ENCODE results near the gene MACROH2A1.

MACROH2A1 gene

DNA sequence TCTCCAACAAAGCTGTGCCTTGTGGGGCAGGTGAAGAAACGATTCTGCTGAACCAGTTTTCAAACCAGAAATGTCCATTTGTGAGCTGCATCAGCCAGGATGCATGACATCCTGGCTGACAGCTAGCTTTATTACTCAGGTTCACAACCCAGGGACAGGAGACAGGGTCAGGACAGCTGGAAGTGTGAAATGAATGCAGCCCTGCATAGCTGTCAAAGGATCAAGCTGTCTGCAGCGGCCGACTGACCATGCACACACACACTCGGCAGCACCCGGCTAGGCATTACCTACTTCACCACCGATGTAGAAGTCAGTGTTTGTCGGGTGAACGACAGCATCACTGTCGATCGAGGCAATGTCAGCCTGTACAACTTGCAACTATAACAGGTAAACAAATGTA lies 48.5 kb downstream of the MACROH2A1 start:
- no peaks in the 10 kb centered on the region for H3K36me3 ChIP-seq (ENCODE audit: low read length)
- H3K27me3 ChIP-seq (ENCODE audit: low read length) = no peaks in the 10 kb centered on the region
- no peaks in the 10 kb centered on the region for H3F3A ChIP-seq (ENCODE audit: insufficient read depth)
- no peaks in the 10 kb centered on the region for H3K9me3 ChIP-seq (ENCODE audit: insufficient read depth, low read length)
- H3K4me3 ChIP-seq (ENCODE audit: insufficient read depth, low read length, poor library complexity, severe bottlenecking) = no peak overlapping the region
- no peak overlapping the region for H3K27ac ChIP-seq (ENCODE audit: low read depth, low read length)
- no peaks in the 10 kb centered on the region for H3K9me2 ChIP-seq (replicated peaks; ENCODE audit: insufficient read depth, low read length)
- H4K20me1 ChIP-seq (ENCODE audit: low read depth, low read length) = no peaks in the 10 kb centered on the region
- H3K4me2 ChIP-seq (ENCODE audit: low read depth, low read length, poor library complexity, severe bottlenecking) = no peak overlapping the region
- H3K79me2 ChIP-seq (ENCODE audit: insufficient read depth, low read length) = no peaks in the 10 kb centered on the region
- H3K9ac ChIP-seq (ENCODE audit: low read length) = no peak overlapping the region
- TF ChIP-seq, protein P1, sequence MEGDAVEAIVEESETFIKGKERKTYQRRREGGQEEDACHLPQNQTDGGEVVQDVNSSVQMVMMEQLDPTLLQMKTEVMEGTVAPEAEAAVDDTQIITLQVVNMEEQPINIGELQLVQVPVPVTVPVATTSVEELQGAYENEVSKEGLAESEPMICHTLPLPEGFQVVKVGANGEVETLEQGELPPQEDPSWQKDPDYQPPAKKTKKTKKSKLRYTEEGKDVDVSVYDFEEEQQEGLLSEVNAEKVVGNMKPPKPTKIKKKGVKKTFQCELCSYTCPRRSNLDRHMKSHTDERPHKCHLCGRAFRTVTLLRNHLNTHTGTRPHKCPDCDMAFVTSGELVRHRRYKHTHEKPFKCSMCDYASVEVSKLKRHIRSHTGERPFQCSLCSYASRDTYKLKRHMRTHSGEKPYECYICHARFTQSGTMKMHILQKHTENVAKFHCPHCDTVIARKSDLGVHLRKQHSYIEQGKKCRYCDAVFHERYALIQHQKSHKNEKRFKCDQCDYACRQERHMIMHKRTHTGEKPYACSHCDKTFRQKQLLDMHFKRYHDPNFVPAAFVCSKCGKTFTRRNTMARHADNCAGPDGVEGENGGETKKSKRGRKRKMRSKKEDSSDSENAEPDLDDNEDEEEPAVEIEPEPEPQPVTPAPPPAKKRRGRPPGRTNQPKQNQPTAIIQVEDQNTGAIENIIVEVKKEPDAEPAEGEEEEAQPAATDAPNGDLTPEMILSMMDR (IDR thresholded peaks at IDR 0.05; ENCODE audit: insufficient read depth, low read length, poor library complexity, severe bottlenecking) = no peak
- no peak for TF ChIP-seq EZH2phosphoT487 (conservative IDR thresholded peaks at IDR 0.05; ENCODE audit: low read length)
- no peak overlapping the region for H2AFZ ChIP-seq (ENCODE audit: low read depth, low read length, severe bottlenecking)

DNA sequence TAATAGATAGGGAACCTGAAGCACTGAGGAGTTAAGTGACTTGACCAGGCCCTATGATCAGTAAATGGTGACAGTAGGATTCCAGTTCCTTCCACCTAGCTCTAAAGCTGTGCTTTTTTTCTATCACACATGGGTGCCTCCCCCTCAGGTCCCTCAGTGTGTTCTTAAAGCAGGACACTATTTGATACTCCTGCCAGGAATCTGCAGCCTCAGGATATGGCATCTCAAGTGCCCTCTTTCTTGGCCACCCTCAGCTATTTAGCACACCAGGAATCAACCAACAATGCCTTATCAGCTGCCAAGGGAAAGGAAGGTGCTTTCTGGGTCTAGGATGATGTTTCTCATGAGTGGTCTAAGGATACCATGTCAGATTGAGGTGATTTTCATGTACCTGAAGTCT lies 49.1 kb downstream of the MACROH2A1 start:
- H3K9me3 ChIP-seq (ENCODE audit: insufficient read depth, low read length) = no peaks in the 10 kb centered on the region
- H3K4me3 ChIP-seq (ENCODE audit: insufficient read depth, low read length, poor library complexity, severe bottlenecking) = no peak overlapping the region
- H3K27ac ChIP-seq (ENCODE audit: low read depth, low read length) = no peak overlapping the region
- no peaks in the 10 kb centered on the region for H3K9me2 ChIP-seq (replicated peaks; ENCODE audit: insufficient read depth, low read length)
- H3K79me2 ChIP-seq (ENCODE audit: insufficient read depth, low read length) = no peaks in the 10 kb centered on the region
- no peaks in the 10 kb centered on the region for H3K27me3 ChIP-seq (ENCODE audit: low read length)
- H4K20me1 ChIP-seq (ENCODE audit: low read depth, low read length) = no peaks in the 10 kb centered on the region
- H3K9ac ChIP-seq (ENCODE audit: low read length) = no peak overlapping the region
- TF ChIP-seq EZH2phosphoT487 (conservative IDR thresholded peaks at IDR 0.05; ENCODE audit: low read length) = no peak
- TF ChIP-seq, protein P1 (IDR thresholded peaks at IDR 0.05; ENCODE audit: insufficient read depth, low read length, poor library complexity, severe bottlenecking) = no peak
- no peak overlapping the region for H3K4me2 ChIP-seq (ENCODE audit: low read depth, low read length, poor library complexity, severe bottlenecking)
- no peaks in the 10 kb centered on the region for H3K36me3 ChIP-seq (ENCODE audit: low read length)
- H2AFZ ChIP-seq (ENCODE audit: low read depth, low read length, severe bottlenecking) = no peak overlapping the region
- H3F3A ChIP-seq (ENCODE audit: insufficient read depth) = no peaks in the 10 kb centered on the region

DNA sequence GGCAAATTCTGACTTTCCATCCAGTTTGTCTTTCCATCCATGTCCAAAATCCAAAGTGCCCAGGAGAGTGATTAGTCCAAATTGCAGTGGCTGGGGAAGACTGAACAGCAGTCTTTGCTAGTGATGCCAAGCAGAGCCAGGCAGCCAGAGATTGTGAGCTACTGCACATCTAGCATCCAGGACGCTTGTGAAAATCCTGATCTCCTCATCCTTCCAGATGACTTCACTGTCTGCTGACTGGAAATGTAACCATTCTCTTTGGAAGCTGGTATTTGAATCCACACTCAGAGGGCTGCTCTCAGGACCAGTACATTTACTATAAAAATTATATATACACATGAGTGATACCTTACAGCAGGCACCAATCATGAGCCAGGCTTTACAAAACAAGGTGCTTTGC lies 49.6 kb downstream of the MACROH2A1 start:
- no peaks in the 10 kb centered on the region for H3K9me3 ChIP-seq (ENCODE audit: insufficient read depth, low read length)
- H3K4me2 ChIP-seq (ENCODE audit: low read depth, low read length, poor library complexity, severe bottlenecking) = no peak overlapping the region
- TF ChIP-seq, protein P1 (IDR thresholded peaks at IDR 0.05; ENCODE audit: insufficient read depth, low read length, poor library complexity, severe bottlenecking) = no peak
- no peak for TF ChIP-seq EZH2phosphoT487 (conservative IDR thresholded peaks at IDR 0.05; ENCODE audit: low read length)
- no peaks in the 10 kb centered on the region for H3K79me2 ChIP-seq (ENCODE audit: insufficient read depth, low read length)
- no peaks in the 10 kb centered on the region for H4K20me1 ChIP-seq (ENCODE audit: low read depth, low read length)
- H3K36me3 ChIP-seq (ENCODE audit: low read length) = no peaks in the 10 kb centered on the region
- H3K27ac ChIP-seq (ENCODE audit: low read depth, low read length) = no peak overlapping the region
- no peak overlapping the region for H3K4me3 ChIP-seq (ENCODE audit: insufficient read depth, low read length, poor library complexity, severe bottlenecking)
- H3F3A ChIP-seq (ENCODE audit: insufficient read depth) = no peaks in the 10 kb centered on the region
- H3K9ac ChIP-seq (ENCODE audit: low read length) = no peak overlapping the region
- no peaks in the 10 kb centered on the region for H3K9me2 ChIP-seq (replicated peaks; ENCODE audit: insufficient read depth, low read length)
- no peaks in the 10 kb centered on the region for H3K27me3 ChIP-seq (ENCODE audit: low read length)
- H2AFZ ChIP-seq (ENCODE audit: low read depth, low read length, severe bottlenecking) = no peak overlapping the region
